Activated naive CD8-positive, alpha-beta T cell treated with anti-CD3 and anti-CD28 coated beads for 36 hours (primary cell): ENCODE measurements around the gene SPSB1. TPM values are rescaled to one million over a fixed set of nuclear protein-coding genes. Genes with fewer than 3 reads are reported as not detected.
"Not testable (repeated sequence)": the region's sequence is repeated elsewhere in the genome, so short reads cannot be mapped to it uniquely, and the experiment has no call there.

Experiments used
- DNase-seq: peaks from one replicate; pipeline ENCODE4 v3.0.0; 2021
- H3K27ac Mint-ChIP-seq: one replicate; pipeline ENCODE4 v1.8.0; 2022; ENCODE audit warnings: mild to moderate bottlenecking, moderate library complexity, mixed read lengths
- H3K27me3 Mint-ChIP-seq: one replicate; pipeline ENCODE4 v1.8.0; 2022; ENCODE audit warnings: mild to moderate bottlenecking, mixed read lengths
- H3K36me3 Mint-ChIP-seq: one replicate; pipeline ENCODE4 v1.8.0; 2021; ENCODE audit warnings: mild to moderate bottlenecking, mixed read lengths
- H3K4me1 Mint-ChIP-seq: one replicate; pipeline ENCODE4 v1.8.0; 2021; ENCODE audit warnings: mixed read lengths
- H3K4me3 Mint-ChIP-seq: one replicate; pipeline ENCODE4 v1.8.0; 2022; ENCODE audit warnings: mild to moderate bottlenecking, moderate library complexity, mixed read lengths
- H3K9me3 Mint-ChIP-seq: one replicate; pipeline ENCODE4 v1.8.0; 2022; ENCODE audit warnings: mixed read lengths
- total RNA-seq, 2 experiments: library from RNA; stranded (reverse); gene quantifications; one replicate each; pipeline ENCODE4 v1.2.3, GENCODE V29; 2021

SPSB1 gene
- total RNA-seq, 2 experiments from 2014 or later = 0.36 to 0.37 TPM

DNA sequence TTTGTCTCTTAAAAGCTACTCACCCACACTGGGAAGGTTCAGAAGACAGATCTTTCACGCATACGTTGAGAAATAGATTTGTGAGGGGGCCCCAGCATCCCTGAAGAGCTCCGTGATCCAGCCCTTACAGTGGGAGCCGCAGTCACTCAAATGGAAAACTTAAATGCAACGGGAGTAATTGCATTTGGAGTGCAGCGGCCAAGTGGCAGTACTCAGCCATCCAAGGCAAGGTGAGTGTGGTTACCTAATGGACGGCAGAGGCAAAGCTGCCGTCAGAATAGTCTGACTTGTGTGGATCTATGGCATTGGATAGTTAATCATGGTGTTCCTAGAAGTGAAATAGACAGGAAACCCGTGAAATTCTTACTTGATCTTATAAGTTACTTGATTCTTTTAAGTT lies 5.1 kb downstream of the SPSB1 start:
- no peak overlapping the region for H3K4me3 Mint-ChIP-seq
- H3K9me3 Mint-ChIP-seq = no peaks in the 10 kb centered on the region
- no peaks in the 10 kb centered on the region for H3K36me3 Mint-ChIP-seq
- H3K27ac Mint-ChIP-seq = no peak overlapping the region
- H3K4me1 Mint-ChIP-seq = peaks cover 2% of the 10 kb centered on the region
- no peaks in the 10 kb centered on the region for H3K27me3 Mint-ChIP-seq
- no peak for DNase-seq

DNA sequence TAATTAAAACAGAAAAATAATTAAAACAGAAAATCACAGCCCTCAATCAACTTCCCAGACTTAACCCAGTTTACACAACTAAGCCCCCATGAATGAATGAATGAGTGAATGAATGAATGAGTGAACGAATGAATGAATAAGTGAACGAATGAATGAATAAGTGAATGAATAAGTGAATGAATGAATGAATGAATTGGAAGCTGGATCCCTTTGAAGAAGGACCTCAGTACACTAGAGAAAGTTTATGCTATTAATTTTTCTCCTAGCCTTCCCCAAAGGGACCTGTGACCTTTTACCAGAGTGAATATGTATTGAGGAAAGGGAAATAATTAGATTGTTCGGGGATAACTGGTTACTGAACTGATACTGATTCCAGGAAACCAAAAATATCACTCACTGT lies 5.6 kb downstream of the SPSB1 start:
- Mint-ChIP-seq H3K4me3 (no peak overlapping the region), H3K9me3 (no peaks in the 10 kb centered on the region), H3K27ac (no peak overlapping the region), H3K36me3 (no peaks in the 10 kb centered on the region), H3K4me1 (peaks cover 2% of the 10 kb centered on the region), H3K27me3 (no peaks in the 10 kb centered on the region)
- DNase-seq = no peak

DNA sequence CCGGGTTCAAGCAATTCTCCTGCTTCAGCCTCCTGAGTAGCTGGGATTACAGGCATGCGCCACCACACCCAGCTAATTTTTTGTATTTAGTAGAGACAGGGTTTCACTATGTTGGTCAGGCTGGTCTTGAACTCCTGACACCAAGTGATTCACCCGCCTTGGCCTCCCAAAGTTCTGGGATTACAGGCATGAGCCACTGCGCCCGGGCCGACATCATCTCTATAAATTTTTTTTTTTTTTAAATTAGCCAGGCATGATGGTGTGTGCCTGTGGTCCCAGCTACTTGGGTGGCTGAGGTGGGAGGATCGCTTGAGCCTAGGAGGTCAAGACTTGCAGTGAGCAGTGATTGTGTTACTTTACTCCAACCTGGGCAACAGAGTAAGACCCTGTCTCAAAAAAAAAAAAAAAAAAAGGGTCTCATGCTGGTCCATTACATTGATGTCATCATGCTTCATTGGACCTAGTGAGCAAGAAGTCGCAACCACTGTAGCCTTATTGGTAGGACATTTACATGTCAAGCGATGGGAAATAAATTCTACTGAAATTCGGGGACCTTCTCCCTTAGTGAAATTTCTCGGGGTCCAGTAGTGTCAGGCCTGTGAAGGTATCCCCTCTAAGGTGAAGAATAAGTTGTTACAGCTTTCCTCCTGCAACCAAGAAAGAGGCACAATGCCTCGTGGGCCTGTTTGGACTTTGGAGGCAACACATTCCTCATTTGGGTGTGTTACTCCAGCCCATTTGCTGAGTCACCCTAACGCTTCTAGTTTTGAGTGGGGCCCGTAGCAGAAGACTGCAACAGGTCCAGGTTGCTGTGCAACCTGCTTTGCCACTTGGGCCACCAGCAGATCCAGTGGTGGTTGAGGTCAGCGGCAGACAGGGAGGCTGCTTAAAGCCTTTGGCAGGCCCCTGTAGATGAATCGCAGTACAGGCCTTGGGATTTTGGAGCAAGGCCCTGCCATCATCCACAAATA lies 7.2 kb downstream of the SPSB1 start:
- not testable (repeated sequence) for H3K27ac Mint-ChIP-seq, DNase-seq, H3K4me1 Mint-ChIP-seq, H3K9me3 Mint-ChIP-seq, H3K27me3 Mint-ChIP-seq, H3K4me3 Mint-ChIP-seq, H3K36me3 Mint-ChIP-seq

GRCh38 chr1:9300573-9300972 lies 7.9 kb downstream of the SPSB1 start:
- Mint-ChIP-seq H3K4me1 (no peaks in the 10 kb centered on the region), H3K27me3 (no peaks in the 10 kb centered on the region)

DNA sequence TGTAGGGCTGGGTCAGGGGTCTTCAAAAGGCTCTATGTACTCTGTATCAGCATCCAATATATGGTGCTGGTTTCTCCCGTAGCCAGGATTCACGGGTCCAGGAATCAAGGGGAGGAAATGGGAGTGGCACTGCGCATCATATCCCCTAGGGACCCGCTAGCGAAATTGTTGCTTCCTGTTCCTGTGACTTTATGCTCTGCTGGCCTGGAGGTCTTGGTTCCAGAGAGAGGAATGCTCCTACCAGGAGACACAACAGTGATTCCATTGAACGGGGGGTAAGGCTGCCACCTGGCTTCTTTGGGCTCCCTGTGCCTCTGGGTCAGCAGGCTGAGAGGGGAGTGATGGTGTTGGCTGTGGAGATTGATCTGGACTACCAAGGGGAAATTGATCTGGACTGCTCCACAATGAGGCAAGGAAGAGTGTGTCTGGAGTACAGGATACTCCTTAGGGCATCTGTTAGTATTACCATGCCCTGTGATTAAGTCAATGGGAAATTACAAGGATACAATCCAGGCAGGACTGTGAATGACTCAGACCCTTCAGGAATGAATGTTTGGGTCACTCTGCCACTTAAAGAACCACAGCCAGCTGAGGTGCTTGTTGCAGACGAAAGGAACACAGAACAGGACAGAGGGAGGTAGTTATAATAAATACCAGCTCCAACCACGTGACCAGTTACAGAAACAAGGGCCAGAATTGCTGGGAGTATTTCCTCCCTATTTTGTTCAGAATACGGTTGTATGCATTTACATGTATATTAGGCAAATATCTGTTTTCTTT lies 10.2 kb downstream of the SPSB1 start:
- H3K4me1 Mint-ChIP-seq = no peaks in the 10 kb centered on the region
- no peaks in the 10 kb centered on the region for H3K27me3 Mint-ChIP-seq
- DNase-seq = no peak
- H3K27ac Mint-ChIP-seq = no peak overlapping the region
- H3K36me3 Mint-ChIP-seq = no peaks in the 10 kb centered on the region
- no peak overlapping the region for H3K4me3 Mint-ChIP-seq
- H3K9me3 Mint-ChIP-seq = no peaks in the 10 kb centered on the region

More at GRCh38 chr1:9300573-9300972, 7.9 kb downstream of the SPSB1 start:
- Mint-ChIP-seq H3K36me3 (no peaks in the 10 kb centered on the region), H3K9me3 (no peaks in the 10 kb centered on the region), H3K4me3 (no peak overlapping the region), H3K27ac (no peak overlapping the region)
- no peak for DNase-seq

- no peak for DNase-seq
- no peak overlapping the region for H3K27ac Mint-ChIP-seq
- H3K9me3 Mint-ChIP-seq = no peaks in the 10 kb centered on the region
- no peaks in the 10 kb centered on the region for H3K36me3 Mint-ChIP-seq
- H3K27me3 Mint-ChIP-seq = no peaks in the 10 kb centered on the region
- H3K4me1 Mint-ChIP-seq = no peaks in the 10 kb centered on the region
- H3K4me3 Mint-ChIP-seq = no peak overlapping the region
These were observed 11.2 kb downstream of the SPSB1 start for GRCh38 chr1:9303916-9304315.

DNA sequence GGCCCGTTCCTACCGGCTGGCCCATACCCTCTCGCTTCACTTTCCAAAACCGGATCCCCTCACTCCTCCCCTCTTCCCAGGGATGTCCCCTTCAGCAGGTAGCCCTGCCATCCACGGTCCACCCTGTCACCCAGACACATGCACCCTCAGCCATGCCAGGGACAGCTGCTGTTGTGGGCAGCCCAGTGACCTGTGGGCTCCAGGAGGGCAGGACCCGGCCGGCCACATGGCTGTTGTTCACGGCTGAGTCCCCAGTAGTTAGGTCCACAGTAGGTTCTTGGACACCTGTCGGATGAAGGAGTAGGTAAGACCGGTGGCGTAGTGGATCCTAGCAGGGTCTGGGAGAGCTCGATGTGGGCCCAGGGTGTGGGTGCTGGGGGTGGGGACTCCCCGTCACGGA lies 12.5 kb downstream of the SPSB1 start:
- H3K4me3 Mint-ChIP-seq = no peak overlapping the region
- DNase-seq = no peak
- H3K9me3 Mint-ChIP-seq = no peaks in the 10 kb centered on the region
- H3K36me3 Mint-ChIP-seq = no peaks in the 10 kb centered on the region
- H3K4me1 Mint-ChIP-seq = no peaks in the 10 kb centered on the region
- no peaks in the 10 kb centered on the region for H3K27me3 Mint-ChIP-seq
- no peak overlapping the region for H3K27ac Mint-ChIP-seq

- Mint-ChIP-seq H3K36me3 (no peaks in the 10 kb centered on the region), H3K9me3 (no peaks in the 10 kb centered on the region), H3K4me1 (no peaks in the 10 kb centered on the region), H3K27ac (no peak overlapping the region), H3K27me3 (no peaks in the 10 kb centered on the region), H3K4me3 (no peak overlapping the region)
- DNase-seq = no peak
These were observed 13.3 kb downstream of the SPSB1 start for GRCh38 chr1:9306006-9306405.

GRCh38 chr1:9307303-9307702 lies 14.6 kb downstream of the SPSB1 start:
- no peaks in the 10 kb centered on the region for H3K27me3 Mint-ChIP-seq
- H3K4me1 Mint-ChIP-seq = no peaks in the 10 kb centered on the region
- H3K4me3 Mint-ChIP-seq = no peak overlapping the region
- no peak for DNase-seq
- H3K36me3 Mint-ChIP-seq = no peaks in the 10 kb centered on the region
- H3K27ac Mint-ChIP-seq = no peak overlapping the region
- H3K9me3 Mint-ChIP-seq = no peaks in the 10 kb centered on the region

GRCh38 chr1:9308236-9308785 lies 15.6 kb downstream of the SPSB1 start:
- Mint-ChIP-seq H3K4me1 (no peaks in the 10 kb centered on the region), H3K27me3 (no peaks in the 10 kb centered on the region), H3K9me3 (no peaks in the 10 kb centered on the region), H3K36me3 (no peaks in the 10 kb centered on the region), H3K4me3 (no peak overlapping the region), H3K27ac (no peak overlapping the region)
- DNase-seq = no peak

GRCh38 chr1:9309080-9309479 lies 16.4 kb downstream of the SPSB1 start:
- Mint-ChIP-seq H3K27me3 (no peaks in the 10 kb centered on the region), H3K27ac (no peak overlapping the region), H3K36me3 (no peaks in the 10 kb centered on the region), H3K9me3 (no peaks in the 10 kb centered on the region), H3K4me3 (no peak overlapping the region), H3K4me1 (no peaks in the 10 kb centered on the region)
- DNase-seq = no peak

DNA sequence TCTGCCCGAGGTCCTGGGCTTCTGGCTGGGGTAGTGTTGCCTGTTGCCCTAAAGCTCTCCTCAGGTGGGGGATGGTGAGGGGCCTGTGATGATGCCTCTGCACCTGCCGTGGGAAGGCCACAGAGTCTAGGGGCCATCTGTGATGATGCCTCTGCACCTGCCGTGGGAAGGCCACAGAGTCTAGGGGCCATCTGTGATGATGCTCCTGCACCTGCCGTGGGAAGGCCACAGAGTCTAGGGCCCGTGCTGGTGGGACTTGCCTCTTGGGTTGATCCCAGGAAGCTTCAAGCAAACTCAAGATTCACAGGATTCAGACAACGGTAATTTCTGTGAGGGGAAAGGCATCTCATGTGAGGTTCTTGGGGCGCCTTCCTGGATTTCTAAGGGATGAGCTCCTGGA lies 17.3 kb downstream of the SPSB1 start:
- no peaks in the 10 kb centered on the region for H3K27me3 Mint-ChIP-seq
- DNase-seq = no peak
- H3K4me3 Mint-ChIP-seq = no peak overlapping the region
- H3K27ac Mint-ChIP-seq = no peak overlapping the region
- H3K4me1 Mint-ChIP-seq = peaks cover 3% of the 10 kb centered on the region
- H3K36me3 Mint-ChIP-seq = no peaks in the 10 kb centered on the region
- no peaks in the 10 kb centered on the region for H3K9me3 Mint-ChIP-seq

GRCh38 chr1:9311029-9311428 lies 18.3 kb downstream of the SPSB1 start:
- H3K9me3 Mint-ChIP-seq = no peaks in the 10 kb centered on the region
- H3K4me3 Mint-ChIP-seq = no peak overlapping the region
- no peaks in the 10 kb centered on the region for H3K27me3 Mint-ChIP-seq
- peaks cover 14% of the 10 kb centered on the region for H3K4me1 Mint-ChIP-seq
- no peaks in the 10 kb centered on the region for H3K36me3 Mint-ChIP-seq
- no peak overlapping the region for H3K27ac Mint-ChIP-seq
- no peak for DNase-seq

GRCh38 chr1:9311479-9311878 lies 18.8 kb downstream of the SPSB1 start:
- Mint-ChIP-seq H3K27ac (no peak overlapping the region), H3K4me1 (peaks cover 17% of the 10 kb centered on the region)

GRCh38 chr1:9312168-9312720 lies 19.6 kb downstream of the SPSB1 start:
- Mint-ChIP-seq H3K4me3 (no peak overlapping the region), H3K4me1 (peaks cover 20% of the 10 kb centered on the region), H3K36me3 (no peaks in the 10 kb centered on the region), H3K9me3 (no peaks in the 10 kb centered on the region), H3K27ac (no peak overlapping the region), H3K27me3 (no peaks in the 10 kb centered on the region)
- DNase-seq = no peak

More at GRCh38 chr1:9311479-9311878, 18.8 kb downstream of the SPSB1 start:
- Mint-ChIP-seq H3K27me3 (no peaks in the 10 kb centered on the region), H3K9me3 (no peaks in the 10 kb centered on the region), H3K36me3 (no peaks in the 10 kb centered on the region), H3K4me3 (no peak overlapping the region)
- no peak for DNase-seq
